Endothelial cell of umbilical vein (primary cell): ENCODE results near the gene COBLL1. TPM values are rescaled to one million over a fixed set of nuclear protein-coding genes. Genes with fewer than 3 reads are reported as not detected.

Source experiments
- BruUV-seq: library from RNA; stranded (reverse); fragments of 400-500 nt; replicated peaks from 2 replicates; lab custom pipeline; 2021; lab: Mats Ljungman, UMichigan
- CTCF ChIA-PET: fragments of 300-600, 350-600 bp; sonication (Branson Sonifier 250); formaldehyde crosslinking; loops from one replicate; lab custom pipeline; 2021; ENCODE audit warnings: antibody characterized with exemption, inconsistent platforms; lab: Charles Lee
- POLR2A ChIA-PET: fragments of 300-600, 350-600 bp; sonication (Branson Sonifier 250); formaldehyde crosslinking; loops from one replicate; lab custom pipeline; 2021; ENCODE audit warnings: antibody characterized with exemption, inconsistent platforms; lab: Charles Lee
- DNase-seq: peaks from one replicate; pipeline ENCODE4 v3.0.0-alpha.2; 2011; ENCODE audit warnings: low read depth, low spot score
- FAIRE-seq: peaks from 2 replicates; lab custom pipeline; 2011; peaks lifted over from hg19 to GRCh38; lab: Jason Lieb, UNC
- H2AFZ ChIP-seq: 2 replicates; pipeline ENCODE4 v1.6.0; 2012; ENCODE audit warnings: low read depth, low read length, control low read depth, inconsistent platforms
- H3K27ac ChIP-seq: 2 replicates; pipeline ENCODE4 v1.5.1; 2011; ENCODE audit warnings: low read depth, mild to moderate bottlenecking, control low read depth, low read length, moderate library complexity; ENCODE audit not compliant: insufficient read depth
- H3K27me3 ChIP-seq, 2 experiments: 2 replicates each; pipeline versions ENCODE4 v1.6.0 to v1.6.1; 2011; ENCODE audit warnings: low read length in 2 of 2, mixed read lengths in 1 of 2; ENCODE audit not compliant: control insufficient read depth in 2 of 2, insufficient read depth in 2 of 2
- H3K36me3 ChIP-seq, 2 experiments: 2 replicates in 1 of 2; 3 replicates in 1 of 2; pipeline ENCODE4 v1.5.1; 2011; ENCODE audit warnings: low read length in 2 of 2, mild to moderate bottlenecking in 1 of 2, moderate library complexity in 1 of 2; ENCODE audit not compliant: control insufficient read depth in 2 of 2, insufficient read depth in 2 of 2; ENCODE audit errors: extremely low read depth in 1 of 2
- H3K4me1 ChIP-seq: 3 replicates; pipeline ENCODE4 v1.5.1; 2011; ENCODE audit warnings: mild to moderate bottlenecking, low read length; ENCODE audit not compliant: control insufficient read depth, insufficient read depth; ENCODE audit errors: extremely low read depth
- H3K4me2 ChIP-seq: 2 replicates; pipeline ENCODE4 v1.6.1; 2011; ENCODE audit warnings: low read length, control low read depth, mixed read lengths; ENCODE audit not compliant: insufficient read depth
- H3K4me3 ChIP-seq, 3 experiments: fragments of 200-600 bp in 1 of 3; sonication (generic), shearing (Covaris generic) in 1 of 3; replicated peaks in 1 of 3; 2 replicates each; pipeline ENCODE4 v1.5.1; 2011 to 2016; ENCODE audit warnings: control low read depth in 3 of 3, low read length in 3 of 3, mild to moderate bottlenecking in 2 of 3, inconsistent platforms in 1 of 3, low read depth in 1 of 3, moderate library complexity in 1 of 3; ENCODE audit not compliant: insufficient read depth in 1 of 3
- H3K79me2 ChIP-seq: 2 replicates; pipeline ENCODE4 v1.6.0; 2012; ENCODE audit warnings: low read length, inconsistent platforms; ENCODE audit not compliant: control insufficient read depth, insufficient read depth
- H3K9ac ChIP-seq: replicated peaks from 2 replicates; pipeline ENCODE3; 2011; ENCODE audit warnings: low read length, control low read depth; ENCODE audit not compliant: insufficient read depth; ENCODE audit errors: extremely low read depth
- H3K9me1 ChIP-seq: replicated peaks from 3 replicates; pipeline ENCODE4 v1.6.0; 2011; ENCODE audit warnings: mild to moderate bottlenecking, low read length; ENCODE audit not compliant: control insufficient read depth, insufficient read depth; ENCODE audit errors: extremely low read depth
- H3K9me3 ChIP-seq: replicated peaks from 2 replicates; pipeline ENCODE4 v1.5.1; 2012; ENCODE audit warnings: low read length, inconsistent platforms; ENCODE audit not compliant: control insufficient read depth, insufficient read depth
- H4K20me1 ChIP-seq: replicated peaks from 2 replicates; pipeline ENCODE3; 2011; ENCODE audit warnings: mild to moderate bottlenecking, low read length; ENCODE audit not compliant: control insufficient read depth, insufficient read depth; ENCODE audit errors: extremely low read depth
- EZH2 ChIP-seq: IDR thresholded peaks from 2 replicates; pipeline ENCODE4 v1.6.1; 2012; ENCODE audit warnings: borderline replicate concordance, low read depth, mild to moderate bottlenecking, moderate library complexity, low read length, inconsistent platforms; ENCODE audit not compliant: severe bottlenecking
- JUN ChIP-seq: IDR thresholded peaks from 2 replicates; pipeline ENCODE4 v1.6.1; 2011; ENCODE audit warnings: borderline replicate concordance, low read depth; ENCODE audit not compliant: insufficient read length, insufficient read depth
- MAX ChIP-seq: IDR thresholded peaks from 2 replicates; pipeline ENCODE4 v1.6.1; 2011; ENCODE audit not compliant: insufficient read depth, insufficient read length
- POLR2A ChIP-seq: IDR thresholded peaks from 2 replicates; pipeline ENCODE4 v1.6.1; 2012; ENCODE audit warnings: low read depth, mild to moderate bottlenecking, control low read depth, low read length
- POLR2AphosphoS5 ChIP-seq: IDR thresholded peaks from 2 replicates; pipeline ENCODE4 v1.6.1; 2012; ENCODE audit warnings: low read depth, mild to moderate bottlenecking, control low read depth, low read length, moderate library complexity; ENCODE audit not compliant: insufficient read depth
- dilution Hi-C: fragments of 300-500 bp; cut with MboI; formaldehyde crosslinking; loops from one replicate; pipeline ENCODE4 v1.15.0; 2019; ENCODE audit warnings: low sequenced_read_pairs; ENCODE audit not compliant: extremely low pct_ligation_motif_present
- intact Hi-C: fragments of 100-400 bp; cut with micrococcal nuclease; formaldehyde crosslinking; loops from one replicate; pipeline ENCODE4 v1.10.0; 2022
- polyA plus RNA-seq, 4 experiments: library from polyadenylated mRNA; depleted of rRNA in 3 of 4; stranded (reverse) in 3 of 4; unstranded in 1 of 4; fragments of >200 nt; gene quantifications; 2 replicates each; pipeline versions ENCODE4 v1.2.1 to v1.2.3, GENCODE V29; 2011 to 2012; ENCODE audit warnings: missing spikeins in 1 of 4
- total RNA-seq: library from RNA; stranded (reverse); gene quantifications from 2 replicates; pipeline ENCODE4 v1.2.3, GENCODE V29; 2021
- TF ChIP-seq, protein P1 (sequence below), 2 donors: IDR thresholded peaks; 1 replicate in 1 of 2; 2 replicates in 1 of 2; pipeline ENCODE4 v1.5.1; 2011; ENCODE audit warnings: low read length in 2 of 2, mild to moderate bottlenecking in 2 of 2, moderate library complexity in 2 of 2, control low read depth in 1 of 2, inconsistent platforms in 1 of 2, low read depth in 1 of 2; ENCODE audit not compliant: insufficient read depth in 1 of 2; ENCODE audit errors: extremely low read depth in 1 of 2

The COBLL1 gene
- total and polyA plus RNA-seq, 2 donors (not counting 3 experiments of a cell fraction or from before 2014, with no cell fraction given) = 9.1 to 38.4 TPM

DNA sequence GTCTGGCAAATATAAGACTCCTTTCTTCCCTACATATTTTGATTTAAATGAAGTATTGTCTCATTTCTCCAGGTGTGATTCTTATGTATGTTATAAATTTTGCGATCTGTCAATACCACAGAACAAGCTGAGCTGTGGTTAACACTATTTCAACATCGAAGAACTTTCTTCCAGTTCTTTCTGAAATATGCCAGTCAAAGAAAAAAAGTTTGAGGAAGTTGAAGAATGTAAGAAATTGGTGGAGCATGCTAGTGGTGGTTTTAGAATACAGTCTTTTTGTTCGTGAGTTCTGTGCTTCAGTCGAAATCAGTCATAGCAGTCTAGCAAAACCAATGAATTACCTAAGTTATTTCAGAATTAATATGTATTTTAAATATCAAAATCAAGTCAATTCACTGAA, 8.6 kb upstream of the COBLL1 start:
- dilution Hi-C loops = no loop called here
- H3K9me3 ChIP-seq = no peaks in the 10 kb centered on the region
- DNase-seq = no peak
- no peaks in the 10 kb centered on the region for H3K79me2 ChIP-seq
- TF ChIP-seq POLR2A = no peak
- no peaks in the 10 kb centered on the region for H3K36me3 ChIP-seq
- H2AFZ ChIP-seq = no peak overlapping the region
- BruUV-seq = no TSS peak
- no peaks in the 10 kb centered on the region for H4K20me1 ChIP-seq
- intact Hi-C loops = no loop called here
- no peak overlapping the region for H3K4me3 ChIP-seq
- FAIRE-seq = no peak
- ChIA-PET CTCF (interaction anchor here (1.0 kb wide), 1 partner anchor 21 kb away, joined by 3 read pairs; no protein-coding TSS in a partner anchor), POLR2A (no interaction called here)
- no peak overlapping the region for H3K9ac ChIP-seq
- no peaks in the 10 kb centered on the region for H3K4me1 ChIP-seq
- no peaks in the 10 kb centered on the region for H3K9me1 ChIP-seq
- H3K27me3 ChIP-seq = no peaks in the 10 kb centered on the region
- H3K4me2 ChIP-seq = no peak overlapping the region
- H3K27ac ChIP-seq = no peak overlapping the region

DNA sequence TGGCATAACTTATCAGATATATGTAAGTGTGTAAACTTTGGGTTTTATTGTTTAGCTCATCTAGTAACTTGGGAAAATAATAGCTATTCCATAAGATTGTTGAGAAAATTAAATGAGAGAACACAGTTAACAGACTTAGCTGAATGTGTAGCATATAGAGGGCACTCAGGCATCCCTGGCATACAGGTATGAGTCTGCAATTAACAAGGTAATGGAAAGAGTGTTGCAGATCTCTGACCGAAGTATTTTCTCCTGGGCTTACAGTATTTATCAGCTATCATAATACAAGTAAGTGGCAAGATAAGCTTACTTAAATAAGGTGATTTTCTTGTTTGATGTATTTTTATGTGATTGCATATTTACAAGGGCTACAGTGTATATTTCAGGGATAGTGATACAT, 7.9 kb upstream of the COBLL1 start:
- no TSS peak for BruUV-seq
- POLR2A ChIA-PET = no interaction called here
- dilution Hi-C loops = no loop called here

More for the DNA sequence above, 7.9 kb upstream of the COBLL1 start:
- Histone ChIP-seq H3K36me3 (no peaks in the 10 kb centered on the region), H3K4me3 (no peak overlapping the region), H2AFZ (no peak overlapping the region), H3K4me1 (no peaks in the 10 kb centered on the region), H3K27ac (no peak overlapping the region), H3K4me2 (no peak overlapping the region), H3K79me2 (no peaks in the 10 kb centered on the region), H4K20me1 (no peaks in the 10 kb centered on the region), H3K9ac (no peak overlapping the region), H3K9me1 (no peaks in the 10 kb centered on the region), H3K27me3 (no peaks in the 10 kb centered on the region), H3K9me3 (no peaks in the 10 kb centered on the region)
- intact Hi-C loops = no loop called here
- TF ChIP-seq, protein P1, sequence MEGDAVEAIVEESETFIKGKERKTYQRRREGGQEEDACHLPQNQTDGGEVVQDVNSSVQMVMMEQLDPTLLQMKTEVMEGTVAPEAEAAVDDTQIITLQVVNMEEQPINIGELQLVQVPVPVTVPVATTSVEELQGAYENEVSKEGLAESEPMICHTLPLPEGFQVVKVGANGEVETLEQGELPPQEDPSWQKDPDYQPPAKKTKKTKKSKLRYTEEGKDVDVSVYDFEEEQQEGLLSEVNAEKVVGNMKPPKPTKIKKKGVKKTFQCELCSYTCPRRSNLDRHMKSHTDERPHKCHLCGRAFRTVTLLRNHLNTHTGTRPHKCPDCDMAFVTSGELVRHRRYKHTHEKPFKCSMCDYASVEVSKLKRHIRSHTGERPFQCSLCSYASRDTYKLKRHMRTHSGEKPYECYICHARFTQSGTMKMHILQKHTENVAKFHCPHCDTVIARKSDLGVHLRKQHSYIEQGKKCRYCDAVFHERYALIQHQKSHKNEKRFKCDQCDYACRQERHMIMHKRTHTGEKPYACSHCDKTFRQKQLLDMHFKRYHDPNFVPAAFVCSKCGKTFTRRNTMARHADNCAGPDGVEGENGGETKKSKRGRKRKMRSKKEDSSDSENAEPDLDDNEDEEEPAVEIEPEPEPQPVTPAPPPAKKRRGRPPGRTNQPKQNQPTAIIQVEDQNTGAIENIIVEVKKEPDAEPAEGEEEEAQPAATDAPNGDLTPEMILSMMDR (IDR thresholded peaks at IDR 0.05; ENCODE audit: extremely low read depth in 1 of 2, insufficient read depth in 1 of 2, low read depth in 1 of 2, low read length in 2 of 2) = no peak
- TF ChIP-seq MAX (no peak), JUN (no peak), POLR2AphosphoS5 (no peak), EZH2 (no peak)
- CTCF ChIA-PET = interaction anchor here (1.0 to 1.1 kb wide), 2 partner anchors 21 to 55 kb away, joined by 3 read pairs; no protein-coding TSS in a partner anchor
- FAIRE-seq (no peak), DNase-seq (no peak)
